Smooth muscle cell of the brain vasculature (primary cell): Measurements from ENCODE around the gene LBHD2.

Source experiments
- DNase-seq: peaks from one replicate; pipeline ENCODE4 v3.0.0-alpha.2; 2012; ENCODE audit warnings: low read depth, low spot score

The LBHD2 gene

DNA sequence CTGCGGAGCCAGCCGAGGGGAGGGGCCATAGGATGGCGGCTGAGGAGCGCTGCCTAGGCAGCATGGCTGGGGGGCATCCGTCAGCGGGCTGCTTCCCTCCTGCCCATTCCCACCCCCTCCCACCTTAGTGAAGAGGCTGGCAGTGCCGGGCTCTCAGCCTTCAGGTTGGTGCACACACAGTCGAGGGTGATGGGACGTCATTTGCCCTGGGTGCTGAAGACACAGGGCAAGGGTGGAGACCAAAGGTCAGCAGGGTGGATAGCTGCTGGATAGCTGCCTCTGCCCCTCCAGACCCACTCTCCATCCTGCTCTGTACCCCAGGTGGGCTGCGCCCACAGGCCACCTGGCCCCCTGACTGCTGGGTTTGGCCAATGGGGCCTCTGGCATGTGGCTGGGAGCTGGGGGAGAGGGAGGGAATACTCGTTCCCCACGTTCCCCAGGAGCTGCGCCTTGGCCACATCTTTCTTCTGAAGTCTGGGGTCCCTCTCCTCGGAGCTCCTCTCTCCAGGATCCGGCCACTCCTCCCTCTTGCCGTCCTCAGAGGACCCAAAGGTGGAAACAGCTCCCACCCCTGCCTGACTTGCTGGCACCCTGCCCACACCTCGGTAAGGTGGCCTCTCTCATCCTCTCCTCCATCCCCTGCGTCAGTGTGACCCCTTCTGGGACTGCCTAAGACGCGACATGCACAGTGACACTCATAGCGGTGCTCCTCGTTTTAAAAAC, 15.5 kb upstream of the LBHD2 start:
- no peak for DNase-seq

DNA sequence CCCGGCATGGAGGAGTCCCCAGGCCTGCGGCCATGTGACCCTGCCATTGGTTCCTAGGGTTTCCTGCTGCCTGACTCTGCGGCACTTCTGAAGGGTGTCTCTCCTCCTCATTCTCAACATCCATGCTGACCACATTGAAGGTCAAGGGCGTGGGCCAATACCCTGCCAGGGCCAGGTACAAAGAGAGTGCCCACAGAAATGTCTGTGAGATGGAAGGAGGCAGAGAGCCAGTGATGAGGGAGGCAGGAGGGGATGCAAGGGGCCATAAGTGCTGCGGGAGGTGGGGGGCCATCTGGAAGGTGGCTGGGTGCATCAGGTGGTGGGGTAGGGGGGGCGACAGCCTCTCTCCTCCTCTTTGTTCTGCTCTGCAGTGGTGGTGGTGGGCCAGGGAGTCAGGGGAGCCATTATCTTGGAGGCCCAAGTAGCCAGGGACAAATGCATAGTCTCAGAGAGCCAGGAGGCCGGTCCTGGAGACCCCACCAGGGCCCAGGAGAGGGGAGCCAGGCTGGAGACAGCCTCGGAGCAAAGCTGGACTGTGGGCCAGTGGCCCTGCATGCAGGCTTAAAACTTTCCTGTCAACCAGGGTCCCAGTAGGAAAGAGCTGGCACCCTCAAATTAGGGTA, 13.6 kb upstream of the LBHD2 start:
- no peak for DNase-seq

DNA sequence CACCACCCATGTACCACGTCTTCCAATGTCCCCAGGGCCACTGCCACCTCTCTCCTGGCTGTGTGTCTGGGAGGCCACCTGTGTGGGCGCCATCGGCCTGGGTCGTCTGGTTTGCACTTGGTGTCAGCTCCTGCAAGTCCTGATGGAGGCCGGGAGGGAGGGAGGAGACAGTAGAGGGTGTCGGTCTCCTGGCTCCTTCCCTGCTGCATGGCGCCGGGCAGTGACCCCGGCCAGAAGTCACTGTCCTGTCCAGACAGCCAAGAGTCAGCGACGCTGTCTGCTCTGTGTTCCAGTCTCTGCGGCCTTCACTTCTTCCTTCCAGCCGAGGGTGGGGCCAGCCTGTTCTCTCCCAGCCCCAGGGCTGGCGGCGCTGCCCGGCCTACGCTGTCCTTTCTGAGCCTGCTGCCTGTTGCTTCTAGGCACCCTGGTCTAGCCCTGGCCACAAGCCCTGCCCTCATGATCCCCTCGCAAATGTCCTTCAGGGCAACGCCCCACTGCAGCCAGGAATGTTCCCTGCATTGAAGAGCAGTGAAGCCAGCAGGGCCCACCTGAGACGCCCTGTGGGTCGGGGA, 13.0 kb upstream of the LBHD2 start:
- DNase-seq, result no peak

DNA sequence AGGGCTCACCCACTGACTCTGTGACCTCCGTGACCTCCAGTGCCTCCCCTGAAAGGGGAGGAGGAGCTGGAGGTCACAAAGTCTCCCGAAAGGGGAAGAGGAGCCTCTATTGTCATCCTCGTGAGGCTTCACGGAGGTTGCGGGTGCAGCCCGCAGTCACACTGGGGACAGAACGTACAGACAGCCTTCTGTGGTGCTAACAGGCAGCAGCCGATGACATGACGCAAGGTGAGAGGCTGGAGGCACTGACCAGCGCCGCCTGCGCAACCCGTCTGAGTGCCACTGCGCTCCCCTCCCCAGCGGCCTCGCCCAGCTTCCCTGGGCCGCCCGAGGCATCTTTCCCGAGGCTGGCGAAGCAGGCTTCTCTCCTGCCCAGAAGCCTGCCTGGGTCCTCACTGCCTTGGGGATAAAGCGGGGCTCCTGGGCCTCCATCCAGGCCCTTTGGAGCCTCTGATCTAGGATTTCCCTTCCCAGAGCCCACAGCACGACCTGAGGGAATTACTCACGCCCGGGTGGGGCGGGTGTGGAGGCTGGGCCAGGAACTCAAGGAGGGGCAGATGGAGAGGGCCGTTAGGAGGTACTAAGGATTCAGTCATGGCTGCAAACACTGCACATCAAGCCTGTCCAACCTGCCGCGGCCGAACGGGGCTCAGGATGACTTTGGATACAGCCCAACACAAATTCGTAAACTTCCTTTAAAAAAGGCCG, 12.3 kb upstream of the LBHD2 start:
- no peak for DNase-seq

DNA sequence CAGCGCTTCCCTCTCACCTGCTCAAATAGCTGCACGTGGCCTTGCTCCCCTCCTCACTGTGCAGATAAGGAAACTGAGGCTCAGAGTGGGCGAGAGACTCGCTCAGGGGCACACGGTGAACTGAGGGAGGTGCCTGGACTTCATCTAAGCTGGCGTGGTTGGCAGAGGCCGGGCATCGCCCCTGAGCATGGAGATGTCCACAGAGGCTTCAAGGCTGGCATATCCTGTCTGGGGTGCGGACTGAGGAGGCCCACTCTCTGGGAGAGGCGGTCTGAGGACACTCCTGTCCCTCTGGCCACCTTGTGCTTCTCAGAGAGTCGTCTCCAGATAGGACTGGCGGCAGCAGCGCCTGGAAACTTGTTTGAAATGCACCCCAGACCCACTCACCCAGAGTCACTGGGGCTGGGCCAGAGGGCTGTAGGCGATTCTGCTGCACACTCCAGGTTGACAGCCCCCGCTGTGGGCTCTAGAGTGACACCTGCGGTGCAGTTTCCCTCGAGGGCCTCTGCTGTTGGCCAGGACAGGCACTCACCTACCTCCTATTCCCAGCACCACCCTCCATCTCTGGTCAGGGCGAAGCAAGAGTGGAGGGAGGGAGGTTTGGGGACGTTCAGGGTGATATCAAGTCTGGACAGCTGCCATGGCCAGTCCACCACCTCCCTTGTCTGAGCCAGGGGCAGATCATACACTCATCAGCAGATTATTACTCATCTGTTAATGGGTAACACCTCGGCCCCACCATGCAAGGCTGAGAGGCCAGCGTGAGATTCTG, 11.2 kb upstream of the LBHD2 start:
- DNase-seq, result no peak

DNA sequence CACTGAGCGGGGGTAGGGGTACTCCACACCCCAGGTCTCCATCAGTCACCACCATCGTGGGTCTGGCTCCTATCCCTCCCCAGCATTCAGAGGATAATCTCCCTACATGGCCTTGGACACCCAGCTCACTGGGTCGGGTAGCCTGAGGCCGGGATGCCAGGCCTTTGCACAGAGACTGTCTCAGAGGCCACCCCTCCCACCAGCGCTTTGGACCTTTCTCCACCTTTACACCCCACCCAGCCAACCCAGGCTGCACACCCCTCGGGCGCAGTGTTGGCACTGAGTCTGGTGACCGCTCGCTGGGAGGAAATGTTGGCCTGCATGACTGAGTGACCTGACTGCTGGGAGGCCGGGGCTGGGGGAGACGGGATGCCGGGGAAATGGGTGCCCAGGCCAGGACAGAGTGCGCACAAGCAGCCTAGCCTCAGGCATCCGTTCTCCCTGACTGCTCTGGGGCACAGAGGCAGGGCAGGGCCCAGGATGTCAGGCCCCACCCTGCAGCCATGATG, 10.6 kb upstream of the LBHD2 start:
- no peak for DNase-seq

DNA sequence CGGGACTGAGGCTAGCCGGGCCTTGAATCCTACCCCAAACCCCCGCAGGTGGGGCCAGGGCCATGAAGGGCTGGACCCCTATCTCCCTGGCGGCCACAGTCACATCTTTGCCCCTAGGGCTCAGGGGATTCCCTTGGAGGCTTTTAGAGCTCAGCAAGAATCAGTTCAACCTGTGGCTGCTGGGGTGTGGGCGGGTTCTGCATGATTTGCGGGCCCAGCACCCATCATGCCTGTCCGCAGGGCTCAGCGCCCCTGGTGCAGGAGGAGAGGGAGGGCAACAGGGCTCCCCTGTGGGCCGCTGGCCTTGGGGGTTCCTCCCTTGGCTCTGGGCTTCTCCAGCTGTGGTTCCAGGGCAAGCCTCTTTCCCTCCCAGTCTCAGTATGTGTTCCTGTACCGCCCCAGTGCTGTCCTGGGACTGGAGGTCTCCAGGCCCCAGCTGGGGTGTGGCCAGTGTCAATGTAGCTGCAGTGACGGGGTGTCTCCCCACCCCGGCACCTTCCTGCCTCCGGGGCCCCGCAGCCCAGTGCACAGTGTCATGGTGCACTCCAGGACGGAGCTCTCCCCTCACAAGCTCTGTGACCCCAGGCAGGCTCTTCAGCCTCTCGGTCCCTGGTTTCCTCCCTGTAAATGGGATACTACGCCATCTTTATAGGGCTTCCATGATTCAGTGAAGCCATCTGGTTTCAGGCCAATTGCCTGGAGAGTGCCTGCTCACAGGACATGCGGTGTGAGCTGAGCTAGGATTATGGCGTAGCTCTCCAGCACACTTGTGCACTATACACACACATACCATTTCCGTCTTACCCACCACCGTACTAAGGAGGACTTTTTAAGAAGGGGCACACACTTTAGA, 9.9 kb upstream of the LBHD2 start:
- DNase-seq, result no peak

DNA sequence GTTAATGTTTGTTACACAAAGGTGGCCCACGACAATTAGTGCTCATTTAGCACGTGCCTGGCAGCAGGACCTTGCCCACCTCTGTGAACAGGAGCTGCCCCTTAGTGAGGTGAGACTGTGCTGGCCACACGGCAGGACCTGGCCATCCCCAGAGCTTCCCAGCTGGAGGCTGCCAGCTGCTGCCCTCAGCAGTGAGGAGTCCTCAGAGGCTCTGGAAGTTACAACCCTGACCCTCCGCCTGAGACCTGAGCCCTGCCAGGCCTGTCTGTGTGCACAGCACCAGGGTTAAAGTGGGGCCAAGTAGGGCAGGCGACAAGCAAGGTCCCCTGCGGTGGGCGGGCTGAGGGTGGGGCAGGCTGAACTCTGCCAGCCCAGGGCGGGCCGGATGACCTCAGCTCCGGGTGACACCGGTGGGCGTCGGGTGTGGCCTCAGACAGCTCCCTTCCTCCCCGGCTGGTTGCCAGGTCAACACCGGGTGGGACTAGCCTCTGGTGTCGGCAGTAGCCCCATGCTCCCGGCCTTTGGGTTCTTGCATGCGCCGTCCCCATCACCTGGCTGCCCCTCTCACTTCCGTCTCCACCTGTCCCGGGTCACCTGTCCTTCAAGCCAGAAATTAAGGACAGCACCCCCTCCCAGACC, 9.2 kb upstream of the LBHD2 start:
- DNase-seq, result no peak

DNA sequence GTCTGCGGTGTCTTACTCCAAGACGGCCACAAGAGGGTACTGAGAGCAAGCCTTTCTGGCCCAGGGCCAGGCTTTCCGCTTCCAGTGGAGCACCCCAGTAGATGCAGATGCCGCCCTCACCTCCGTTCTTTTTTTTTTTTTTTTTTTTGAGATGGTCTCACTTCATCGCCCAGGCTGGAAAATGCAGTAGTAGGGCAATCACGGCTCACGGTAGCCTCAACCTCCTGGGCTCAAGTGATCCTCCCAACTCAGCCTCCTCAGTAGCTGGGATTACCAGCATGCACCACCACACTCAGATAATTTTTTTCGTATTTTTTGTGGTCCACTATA, 5.6 kb upstream of the LBHD2 start:
- peak; percentile 59 for DNase-seq

DNA sequence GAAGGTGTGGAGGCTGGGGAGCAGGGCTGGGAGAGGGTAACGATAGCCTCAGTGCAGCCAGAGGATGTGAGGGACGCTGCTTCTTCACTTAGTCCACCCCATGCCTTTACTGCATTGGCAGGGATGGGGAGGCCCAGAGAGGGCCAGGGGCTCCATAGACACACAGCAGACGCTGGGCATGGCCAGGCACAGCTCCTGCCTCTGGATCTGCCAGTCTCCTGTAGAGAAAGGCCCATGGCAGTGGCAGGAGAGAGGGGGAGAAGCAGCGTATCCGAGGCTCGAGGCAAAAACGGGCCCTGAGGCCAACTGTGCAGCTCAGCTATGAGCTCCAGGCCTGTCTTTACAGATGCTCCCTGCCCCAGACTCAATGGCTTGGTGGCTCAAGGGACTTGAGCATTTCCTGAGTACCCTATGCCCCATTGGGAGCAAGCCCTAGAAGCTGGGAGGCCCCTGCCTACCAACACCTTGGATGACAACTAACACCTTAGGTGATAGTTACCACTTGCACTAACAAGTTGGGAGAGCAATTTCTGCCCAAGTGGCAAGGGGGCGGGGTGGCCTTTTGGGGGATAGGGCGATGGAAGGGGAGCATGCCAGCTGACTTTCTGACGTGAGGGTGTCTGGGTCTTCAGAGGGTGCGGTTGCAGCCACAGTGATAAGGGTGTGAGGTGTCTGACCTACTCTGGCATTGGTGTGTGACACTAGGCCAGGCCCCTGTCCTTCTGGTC, 5.0 kb upstream of the LBHD2 start:
- DNase-seq, result no peak

DNA sequence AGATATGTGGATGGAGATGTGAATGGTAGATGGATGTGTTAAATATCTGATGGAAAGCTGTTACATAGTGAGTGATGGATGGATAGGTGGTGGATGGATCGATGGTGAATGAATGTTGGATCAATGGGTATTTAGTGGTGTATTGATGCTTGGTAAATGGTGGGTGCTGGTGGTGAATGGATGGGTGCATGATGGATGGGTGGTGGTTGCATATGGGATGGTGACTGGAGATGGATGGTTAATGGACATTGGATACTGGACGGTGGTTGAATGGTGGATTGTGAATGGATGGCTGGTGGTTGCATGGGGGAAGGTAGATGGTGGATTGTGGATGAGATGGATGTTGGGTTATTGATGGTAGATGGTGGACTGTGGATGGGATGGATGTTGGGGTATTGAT, 2.1 kb upstream of the LBHD2 start:
- DNase-seq, result no peak

DNA sequence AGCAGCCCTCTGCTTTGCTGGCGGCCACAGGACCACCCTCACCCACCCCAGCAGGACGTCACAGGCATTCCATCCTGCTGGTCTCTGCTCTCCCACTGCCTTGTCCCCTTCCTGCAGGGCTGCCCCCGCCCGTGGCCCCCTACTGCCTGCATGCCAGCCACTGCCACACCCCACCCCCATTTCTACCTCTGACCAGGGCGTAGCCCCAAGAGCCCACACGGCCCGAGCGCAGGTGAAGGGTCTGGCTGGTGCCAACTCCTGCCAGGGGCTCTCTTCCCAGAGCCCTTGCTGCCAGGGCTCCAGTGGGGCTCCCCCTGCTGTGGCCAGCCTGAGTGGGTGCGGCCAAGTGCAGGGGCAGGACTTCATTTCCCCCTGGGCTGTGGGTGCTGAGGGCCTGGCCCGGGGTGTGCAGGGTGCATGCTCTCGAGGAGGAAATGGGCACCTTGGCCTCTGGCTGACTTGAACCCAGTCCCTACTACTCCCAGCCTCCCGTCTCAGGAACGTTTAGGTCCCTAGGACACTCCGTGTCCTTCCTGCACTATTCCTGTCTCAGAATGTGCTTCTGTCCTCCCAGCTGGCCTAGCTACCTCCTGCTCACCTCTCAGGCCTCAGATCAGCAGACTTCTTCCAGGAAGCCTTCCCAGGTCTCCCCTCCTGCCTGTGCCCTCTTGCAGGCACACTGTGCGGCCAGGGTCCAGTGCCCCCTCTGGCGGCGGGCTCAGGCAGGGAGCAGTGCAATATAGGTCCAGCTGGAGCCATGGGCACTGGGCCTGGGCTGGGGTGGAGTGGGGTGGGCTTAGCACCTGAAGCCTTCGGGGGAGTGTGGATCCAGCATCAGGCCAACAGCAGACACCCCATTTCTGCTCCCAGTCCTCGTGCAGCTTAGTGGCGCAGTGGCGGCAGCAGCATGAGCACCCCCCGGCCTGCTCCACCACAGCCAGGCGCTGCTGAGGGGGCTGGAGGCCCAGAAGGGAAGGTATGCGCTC, 1.4 kb downstream of the LBHD2 start:
- no peak for DNase-seq

DNA sequence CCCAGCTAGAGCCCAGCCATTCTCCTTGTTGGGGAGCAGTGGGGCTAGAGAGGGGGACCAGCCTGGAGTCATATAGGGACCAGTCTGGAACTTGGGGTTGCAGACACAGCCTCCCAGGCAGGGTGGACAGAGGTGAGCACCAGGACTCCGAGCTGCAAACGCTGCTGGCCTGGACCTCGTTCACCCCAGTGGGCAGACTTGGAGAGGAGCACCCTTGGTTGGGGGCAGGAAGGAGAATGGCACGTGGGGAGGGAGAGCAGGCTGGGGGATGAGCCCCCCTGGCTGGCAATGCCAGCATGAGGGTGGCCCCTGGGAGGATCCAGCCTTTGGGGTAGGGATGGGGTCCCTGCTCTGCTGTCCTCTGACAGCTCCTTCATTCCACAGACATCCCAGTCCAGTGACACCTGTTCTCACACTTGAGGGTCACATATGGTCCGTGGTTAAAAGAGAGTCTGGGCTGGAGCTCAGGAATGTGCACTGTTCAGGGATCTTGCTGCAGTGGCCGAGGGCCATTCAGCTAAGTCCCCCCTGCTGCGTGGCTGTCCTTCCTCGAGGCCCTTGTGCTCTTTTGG, 2.8 kb downstream of the LBHD2 start:
- no peak for DNase-seq

DNA sequence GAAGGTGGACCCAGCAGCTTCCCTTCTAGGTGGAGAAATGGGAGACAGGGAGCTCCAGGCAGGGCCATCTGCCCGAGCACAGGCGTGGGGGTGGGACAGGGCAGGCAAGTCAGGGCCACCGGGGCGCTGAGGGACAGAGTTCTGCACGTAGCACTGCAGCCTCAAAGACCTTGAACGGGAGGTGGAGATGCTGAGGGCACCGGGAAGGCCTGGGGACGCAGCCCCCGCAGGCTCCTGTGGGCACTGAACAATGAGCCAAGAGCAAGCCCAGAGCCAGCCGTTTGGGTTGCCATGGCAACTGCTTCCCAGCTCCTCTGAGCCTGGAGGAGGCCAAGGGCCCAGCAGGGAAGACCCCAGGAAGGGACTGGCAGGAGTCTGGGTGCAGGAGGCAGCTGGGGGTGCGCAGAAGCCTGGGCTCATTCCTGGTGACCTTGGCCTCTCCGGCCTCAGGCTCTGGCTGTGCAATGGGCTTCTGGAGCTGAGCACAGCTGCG, 3.4 kb downstream of the LBHD2 start:
- no peak for DNase-seq

DNA sequence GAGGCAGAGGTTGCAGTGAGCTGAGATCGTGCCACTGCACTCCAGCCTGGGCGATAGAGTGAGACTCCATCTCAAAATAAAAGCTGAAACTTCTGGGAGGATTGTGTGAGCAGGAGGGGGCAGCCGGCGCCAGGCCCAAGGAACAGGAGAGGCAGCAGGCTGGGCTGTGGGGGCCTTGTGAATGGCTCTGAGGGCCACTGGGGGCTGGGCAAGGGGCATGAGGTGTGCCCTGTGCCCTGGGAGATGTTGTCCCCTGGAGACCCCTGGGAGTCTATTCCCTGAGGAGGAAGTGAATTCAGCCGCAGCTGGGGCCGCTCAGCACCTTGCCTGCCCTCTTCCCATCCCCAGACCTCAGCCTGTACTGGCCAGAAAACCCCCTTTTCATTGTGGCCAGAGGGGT, 4.9 kb downstream of the LBHD2 start:
- no peak for DNase-seq

DNA sequence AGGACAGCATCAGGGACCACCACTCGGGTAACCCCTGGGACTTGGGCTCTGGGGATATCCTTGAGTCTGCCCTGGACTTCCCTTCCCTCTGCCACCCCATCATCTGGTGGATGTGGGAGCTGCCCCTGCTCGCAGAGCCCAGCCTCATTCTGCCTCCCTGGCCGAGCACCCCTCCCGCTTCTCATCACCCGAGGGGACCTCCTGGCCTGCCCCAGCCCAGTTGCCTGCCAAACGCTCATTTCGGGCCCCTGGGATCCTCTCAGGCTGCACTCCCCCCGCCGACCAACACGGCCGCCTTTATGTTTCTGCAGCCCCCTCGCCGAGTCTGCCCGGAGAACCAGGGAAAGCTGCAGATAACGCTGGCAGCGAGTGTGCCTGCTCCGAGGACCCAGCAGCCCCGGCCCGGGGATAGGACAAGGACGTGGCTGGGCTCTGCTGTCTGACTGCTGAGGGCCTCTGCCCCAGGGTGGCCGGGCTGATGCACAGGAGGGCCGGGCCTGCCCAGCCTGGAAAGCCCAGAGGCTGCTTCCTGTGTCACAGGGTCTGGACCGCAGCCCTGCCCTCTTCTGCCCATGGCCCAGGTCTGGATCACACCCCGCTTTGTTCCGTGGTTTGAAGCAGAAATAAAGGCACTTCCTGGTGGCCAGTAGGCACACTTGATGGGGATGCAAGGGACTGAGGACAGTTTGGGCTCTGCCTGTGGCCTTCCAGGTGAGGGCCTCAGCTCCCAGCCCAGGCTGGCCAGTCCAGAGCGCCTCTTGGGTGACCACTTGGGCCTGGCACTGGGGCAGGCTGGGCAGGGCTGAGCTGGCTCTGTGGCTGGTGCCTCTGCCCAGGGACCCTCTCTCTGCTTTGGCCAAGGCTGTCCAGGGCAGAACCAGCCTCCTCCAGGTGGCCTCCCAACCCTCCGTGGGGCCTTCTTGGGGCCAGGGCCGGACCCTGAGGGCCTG, 5.7 kb downstream of the LBHD2 start:
- no peak for DNase-seq

DNA sequence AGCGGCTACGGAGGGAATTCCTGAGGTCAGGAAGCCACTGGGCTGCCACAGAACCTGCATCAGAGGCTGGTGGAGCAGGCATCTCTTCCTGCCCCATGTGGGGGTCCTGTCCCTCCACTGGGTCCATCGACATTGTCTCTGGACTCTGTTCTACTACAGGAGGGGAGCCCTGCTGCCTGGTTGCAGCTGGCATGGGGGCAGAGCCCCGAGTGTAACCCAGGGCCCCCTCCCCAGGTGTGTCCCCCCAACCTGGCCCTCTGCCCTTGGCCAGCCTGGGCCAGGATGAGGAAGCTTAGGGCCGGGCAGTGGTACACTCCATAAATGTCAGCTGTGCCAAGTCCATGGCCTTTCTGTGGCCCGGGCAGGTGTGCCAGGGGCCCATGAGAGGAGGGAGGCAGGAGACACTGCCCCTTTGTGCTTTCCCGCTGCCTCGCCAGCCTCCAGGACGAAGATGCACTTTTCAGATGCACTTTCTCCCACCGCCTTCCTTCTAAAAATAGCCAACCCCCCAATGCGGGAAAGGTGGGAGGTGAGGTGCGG, 6.5 kb downstream of the LBHD2 start:
- DNase-seq, result no peak
